CD4-positive, alpha-beta T cell treated with Interleukin-12 subunit alpha and Interleukin-12 subunit beta, for 1 hour (primary cell): Measurements from ENCODE around the gene NRG3.
"Not testable (repeated sequence)": the region's sequence is repeated elsewhere in the genome, so short reads cannot be mapped to it uniquely, and the experiment has no call there.

Experiments
- DNase-seq: peaks from one replicate; pipeline ENCODE4 v3.0.0-alpha.2; 2020

Gene NRG3

GRCh38 chr10:82943142-82943541, 1068.1 kb downstream of the NRG3 start:
- DNase-seq, result no peak

- DNase-seq, result no peak
These were observed 1075.0 kb downstream of the NRG3 start for GRCh38 chr10:82949816-82950575.

GRCh38 chr10:82953331-82953730, 1078.3 kb downstream of the NRG3 start:
- no peak for DNase-seq

- no peak for DNase-seq
These were observed 1078.9 kb downstream of the NRG3 start for GRCh38 chr10:82953909-82954308.

- not testable (repeated sequence) for DNase-seq
These were observed 1085.5 kb downstream of the NRG3 start for GRCh38 chr10:82960421-82961060.

- DNase-seq, result no peak
These were observed 1086.9 kb downstream of the NRG3 start for GRCh38 chr10:82961864-82962263.

GRCh38 chr10:82966130-82966529, 1091.1 kb downstream of the NRG3 start:
- no peak for DNase-seq

- no peak for DNase-seq
These were observed 1093.5 kb downstream of the NRG3 start for GRCh38 chr10:82968533-82968932.

- no peak for DNase-seq
These were observed 1094.4 kb downstream of the NRG3 start for GRCh38 chr10:82969405-82969804.

GRCh38 chr10:82980321-82980720, 1105.3 kb downstream of the NRG3 start:
- DNase-seq, result no peak

- DNase-seq, result no peak
These were observed 1106.2 kb downstream of the NRG3 start for GRCh38 chr10:82981137-82981723.

GRCh38 chr10:82982110-82982608, 1107.2 kb downstream of the NRG3 start:
- DNase-seq, result no peak

GRCh38 chr10:82986216-82986615, 1111.2 kb downstream of the NRG3 start:
- no peak for DNase-seq

GRCh38 chr10:83006479-83006878, 1131.5 kb downstream of the NRG3 start:
- DNase-seq, result not testable (repeated sequence)

- DNase-seq, result no peak
These were observed 1132.5 kb downstream of the NRG3 start for GRCh38 chr10:83007510-83007909.

- DNase-seq, result no peak
These were observed 1137.9 kb downstream of the NRG3 start for GRCh38 chr10:83012866-83013265.

GRCh38 chr10:83017076-83017867, 1142.3 kb downstream of the NRG3 start:
- no peak for DNase-seq

- DNase-seq, result no peak
These were observed 1148.7 kb downstream of the NRG3 start for GRCh38 chr10:83023662-83024061.
